Activated gamma-delta T cell treated with Interleukin-2 at 50 U/mL for 16 hours (primary cell): Measurements from ENCODE around the gene ULK1.
A peak's percentile ranks its signal among the peaks of the same experiment; 100 is the strongest.

Source experiments
- DNase-seq: peaks from one replicate; pipeline ENCODE4 v3.0.0-alpha.2; 2020

ULK1 gene

GRCh38 chr12:131921866-131922769, 27.7 kb downstream of the ULK1 start:
- DNase-seq = no peak

- no peak for DNase-seq
Measured at GRCh38 chr12:131922772-131923171, 28.4 kb downstream of the ULK1 start.

- DNase-seq = no peak
Measured at GRCh38 chr12:131923260-131923659, 28.8 kb downstream of the ULK1 start.

GRCh38 chr12:131927110-131928079, 33.0 kb downstream of the ULK1 start:
- no peak for DNase-seq

GRCh38 chr12:131928080-131928710, 33.8 kb downstream of the ULK1 start:
- no peak for DNase-seq

GRCh38 chr12:131928711-131929580, 34.5 kb downstream of the ULK1 start, which contains the start of gene PUS1:
TSS of gene PUS1 (plus strand) at chr12:131929276. CDS start at chr12:131929723, 447 bp downstream.
- peak; percentile 91 for DNase-seq

- no peak for DNase-seq
Measured at GRCh38 chr12:131929581-131930456, 35.4 kb downstream of the ULK1 start.

GRCh38 chr12:131930510-131930909, 36.1 kb downstream of the ULK1 start:
- DNase-seq = no peak

GRCh38 chr12:131933387-131933786, 39.0 kb downstream of the ULK1 start:
- DNase-seq = no peak

GRCh38 chr12:131934535-131934934, 40.1 kb downstream of the ULK1 start:
- DNase-seq = no peak

GRCh38 chr12:131938082-131938481, 43.7 kb downstream of the ULK1 start:
- DNase-seq = no peak

- DNase-seq = no peak
Measured at GRCh38 chr12:131939007-131939406, 44.6 kb downstream of the ULK1 start.

GRCh38 chr12:131940141-131940547, 45.7 kb downstream of the ULK1 start:
- DNase-seq = no peak

- DNase-seq = no peak
Measured at GRCh38 chr12:131941116-131941986, 46.9 kb downstream of the ULK1 start.

- no peak for DNase-seq
Measured at GRCh38 chr12:131941987-131942341, 47.5 kb downstream of the ULK1 start.

GRCh38 chr12:131942671-131943070, 48.2 kb downstream of the ULK1 start:
- DNase-seq = no peak

GRCh38 chr12:131943389-131943788, 49.0 kb downstream of the ULK1 start:
- DNase-seq = no peak

GRCh38 chr12:131943876-131944275, 49.5 kb downstream of the ULK1 start:
- no peak for DNase-seq

GRCh38 chr12:131944601-131945251, 50.3 kb downstream of the ULK1 start:
- no peak for DNase-seq
